ENCODE results near the gene FCN3. TPM values are rescaled to one million over a fixed set of nuclear protein-coding genes. Genes with fewer than 3 reads are reported as not detected.

The FCN3 gene
- total and polyA plus RNA-seq, 9 of the 15 experiments (the other 6 are each of a cell fraction or from before 2014, with no cell fraction given) = 0.49 TPM; not detected in 8

GRCh38 chr1:27321813-27322568 is 52.6 kb downstream of the FCN3 start, which contains the start of gene TMEM222 (continued):
- TF ChIP-seq PPARD (CRISPR knock-in tag; IDR thresholded peaks at IDR 0.05) = no peak
- TF ChIP-seq ZNF184 (CRISPR knock-in tag; IDR thresholded peaks at IDR 0.05) = no peak
- TF ChIP-seq ZNF253 (CRISPR knock-in tag; conservative IDR thresholded peaks at IDR 0.05) = no peak
- no peak for TF ChIP-seq ZNF408 (CRISPR knock-in tag; IDR thresholded peaks at IDR 0.05; ENCODE audit: low read depth)
- TF ChIP-seq ZBTB9 (CRISPR knock-in tag; IDR thresholded peaks at IDR 0.05) = peak; percentile 81; the same call in 1 of the 2 replicates
- TF ChIP-seq NR4A1 (CRISPR knock-in tag; IDR thresholded peaks at IDR 0.05) = no peak
- peak; percentile 64; the same call in 1 of the 2 replicates for TF ChIP-seq NR4A1 (tag; IDR thresholded peaks at IDR 0.05)
- no peak for TF ChIP-seq PHB (CRISPR knock-in tag; IDR thresholded peaks at IDR 0.05)
- TF ChIP-seq BCL6 (CRISPR knock-in tag; IDR thresholded peaks at IDR 0.05) = no peak
- TF ChIP-seq MAZ (CRISPR knock-in tag; conservative IDR thresholded peaks at IDR 0.05 in 1 of 2, IDR thresholded peaks at IDR 0.05 in 1 of 2) = peak; percentile 98 to 99
- TF ChIP-seq, protein P1, sequence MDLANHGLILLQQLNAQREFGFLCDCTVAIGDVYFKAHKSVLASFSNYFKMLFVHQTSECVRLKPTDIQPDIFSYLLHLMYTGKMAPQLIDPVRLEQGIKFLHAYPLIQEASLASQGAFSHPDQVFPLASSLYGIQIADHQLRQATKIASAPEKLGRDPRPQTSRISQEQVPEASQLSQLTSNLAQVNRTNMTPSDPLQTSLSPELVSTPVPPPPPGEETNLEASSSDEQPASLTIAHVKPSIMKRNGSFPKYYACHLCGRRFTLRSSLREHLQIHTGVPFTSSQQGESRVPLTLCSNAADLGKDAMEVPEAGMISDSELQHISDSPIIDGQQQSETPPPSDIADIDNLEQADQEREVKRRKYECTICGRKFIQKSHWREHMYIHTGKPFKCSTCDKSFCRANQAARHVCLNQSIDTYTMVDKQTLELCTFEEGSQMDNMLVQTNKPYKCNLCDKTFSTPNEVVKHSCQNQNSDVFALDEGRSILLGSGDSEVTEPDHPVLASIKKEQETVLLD (IDR thresholded peaks at IDR 0.05) = peak; percentile 64; the same call in 1 of the 2 replicates
- TF ChIP-seq THRAP3 (IDR thresholded peaks at IDR 0.05; ENCODE audit: borderline replicate concordance) = no peak
- TF ChIP-seq NCOA4 (IDR thresholded peaks at IDR 0.05; ENCODE audit: partially characterized antibody) = no peak
- peak in 1 of 2 experiments; percentile 56; a peak in 3 of 4 replicates for TF ChIP-seq TBL1XR1 (IDR thresholded peaks at IDR 0.05; ENCODE audit: low read length in 2 of 2)
- TF ChIP-seq ARHGAP35 (IDR thresholded peaks at IDR 0.05; ENCODE audit: partially characterized antibody) = no peak
- TF ChIP-seq ZNF717 (CRISPR knock-in tag; IDR thresholded peaks at IDR 0.05) = no peak
- 0 out of 2 replicates have a peak, but pooled peaks have one; percentile 68 for TF ChIP-seq DMBX1 (CRISPR knock-in tag; IDR thresholded peaks at IDR 0.05; ENCODE audit: borderline replicate concordance)
- peak; percentile 99 for TF ChIP-seq ZEB2 (IDR thresholded peaks at IDR 0.05)
- TF ChIP-seq EP400 (IDR thresholded peaks at IDR 0.05) = peak; percentile 98
- no peak for TF ChIP-seq ZNF778 (CRISPR knock-in tag; IDR thresholded peaks at IDR 0.05)
- no peak for TF ChIP-seq SMARCB1 (IDR thresholded peaks at IDR 0.05; ENCODE audit: insufficient read length, low read depth)
- peak; percentile 85; the same call in 1 of the 2 replicates for TF ChIP-seq ZBTB17 (CRISPR knock-in tag; IDR thresholded peaks at IDR 0.05)
- no peak; the same call in 1 of the 2 replicates for TF ChIP-seq EP300 (IDR thresholded peaks at IDR 0.05; ENCODE audit: low read length)
- no peak for TF ChIP-seq GATA2 (CRISPR knock-in tag; IDR thresholded peaks at IDR 0.05)
- peak; percentile 75; the same call in 1 of the 2 replicates for TF ChIP-seq E2F4 (CRISPR knock-in tag; IDR thresholded peaks at IDR 0.05; ENCODE audit: low read depth)
